CD4-positive, alpha-beta T cell treated with Interleukin-15 for 4 hours (primary cell): ENCODE results near the gene ZNFX1.
"Not testable (repeated sequence)": the region's sequence is repeated elsewhere in the genome, so short reads cannot be mapped to it uniquely, and the experiment has no call there.

Experiments
- DNase-seq: peaks from one replicate; pipeline ENCODE4 v3.0.0-alpha.2; 2020; ENCODE audit warnings: low spot score

ZNFX1 gene

DNA sequence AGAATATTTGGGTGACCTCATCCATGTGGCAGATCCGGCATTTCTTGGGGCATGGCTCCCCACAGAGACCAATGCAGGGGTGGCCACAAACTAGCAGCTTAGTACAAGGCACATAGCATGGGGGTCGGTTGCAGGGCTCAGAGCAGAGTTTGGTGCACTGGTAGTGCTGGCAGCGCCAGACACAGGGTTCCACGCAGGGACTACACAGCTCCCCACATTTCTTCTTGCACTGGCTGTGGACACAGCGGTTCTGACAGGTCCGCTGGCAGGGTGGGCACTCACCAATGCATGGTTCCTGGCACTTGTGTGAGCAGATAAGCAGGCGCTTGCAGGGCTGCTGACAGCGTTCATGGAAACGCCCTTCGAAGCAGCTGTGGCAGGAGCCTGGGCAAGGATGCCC lies 29.6 kb downstream of the ZNFX1 start:
- DNase-seq: no peak

DNA sequence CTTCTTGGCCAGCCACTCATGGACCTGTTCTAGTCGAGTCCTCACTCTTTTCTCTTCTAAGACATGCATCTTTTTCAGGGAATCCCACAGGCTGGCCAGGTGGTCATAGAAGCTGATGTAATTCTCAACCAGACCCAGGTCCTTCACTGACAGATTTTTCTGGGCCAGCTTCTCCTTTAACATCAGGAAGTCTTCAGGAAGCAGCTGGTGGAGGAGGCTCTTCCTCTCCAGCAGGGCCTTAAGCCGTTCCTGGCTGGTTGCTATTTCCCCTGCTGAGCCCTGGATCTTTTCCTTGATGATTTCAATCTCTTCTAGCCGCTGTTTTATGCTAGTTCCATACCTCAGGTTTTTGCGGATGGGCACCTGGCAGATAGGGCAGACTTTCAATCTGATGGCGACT lies 30.1 kb downstream of the ZNFX1 start:
- no peak for DNase-seq

DNA sequence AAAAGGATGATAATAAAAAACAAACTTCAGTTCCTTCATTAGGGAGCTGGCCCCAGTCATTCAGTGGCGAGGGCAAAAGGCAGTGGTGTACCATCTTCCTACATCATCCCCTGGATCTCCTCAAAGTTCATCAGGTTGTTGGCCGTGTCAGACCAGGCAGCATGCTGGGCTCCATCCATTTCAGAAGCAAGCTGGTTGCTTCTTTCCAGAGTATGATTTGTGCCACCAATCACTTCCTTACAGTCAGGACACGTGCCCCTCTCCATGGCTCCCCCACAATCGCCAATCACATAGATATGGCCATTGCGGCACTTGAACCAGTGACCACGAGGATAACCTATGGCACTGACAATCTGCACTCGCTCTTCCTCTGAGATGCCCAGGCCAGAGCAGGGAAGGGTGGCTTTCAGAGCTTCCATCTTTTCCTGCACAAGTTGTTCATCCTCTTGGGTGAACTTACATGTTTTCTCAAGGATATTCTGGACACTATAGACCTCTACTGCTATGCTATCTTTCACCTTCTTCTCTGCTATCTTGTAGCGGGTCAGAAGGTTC lies 30.6 kb downstream of the ZNFX1 start:
- DNase-seq: no peak

DNA sequence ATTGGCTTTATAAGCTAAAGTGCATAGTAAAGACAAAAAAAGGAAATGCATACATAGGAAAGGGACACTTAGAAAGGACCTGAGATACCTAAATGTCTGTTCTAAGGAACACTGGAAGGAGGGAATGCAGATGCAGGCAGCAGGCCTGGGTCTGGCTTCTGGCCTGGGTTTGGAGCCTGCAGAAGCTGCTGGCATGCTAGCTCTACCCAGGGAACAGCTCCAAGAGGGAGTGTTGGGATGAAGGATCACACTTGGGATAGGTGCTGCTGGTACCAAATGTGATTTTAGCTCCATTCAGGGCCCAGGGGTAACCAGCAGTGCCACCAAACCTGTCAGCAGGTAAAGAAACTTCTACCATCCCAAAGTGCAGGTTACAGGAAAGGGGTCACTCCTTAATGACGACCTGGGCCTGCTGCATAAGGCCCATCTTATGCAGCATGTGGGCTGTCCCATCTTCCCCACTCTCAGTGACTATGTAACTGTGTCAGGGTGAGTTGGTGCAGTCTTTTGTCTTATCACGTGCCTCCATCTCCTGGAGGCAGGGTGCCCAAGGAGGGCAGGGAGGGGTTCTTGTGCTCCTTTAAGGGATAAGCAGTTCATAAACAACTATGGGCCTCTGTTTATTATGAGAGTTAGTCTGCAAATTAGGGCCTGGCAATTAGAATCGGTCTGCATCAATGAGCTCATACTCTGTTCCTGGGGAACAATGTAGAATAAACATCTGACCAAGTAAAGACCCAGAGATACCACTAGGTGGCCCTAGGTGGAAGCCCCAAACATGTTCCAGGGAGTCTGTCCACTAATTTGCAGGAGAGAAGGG lies 31.7 kb downstream of the ZNFX1 start:
- DNase-seq: peak; percentile 43

DNA sequence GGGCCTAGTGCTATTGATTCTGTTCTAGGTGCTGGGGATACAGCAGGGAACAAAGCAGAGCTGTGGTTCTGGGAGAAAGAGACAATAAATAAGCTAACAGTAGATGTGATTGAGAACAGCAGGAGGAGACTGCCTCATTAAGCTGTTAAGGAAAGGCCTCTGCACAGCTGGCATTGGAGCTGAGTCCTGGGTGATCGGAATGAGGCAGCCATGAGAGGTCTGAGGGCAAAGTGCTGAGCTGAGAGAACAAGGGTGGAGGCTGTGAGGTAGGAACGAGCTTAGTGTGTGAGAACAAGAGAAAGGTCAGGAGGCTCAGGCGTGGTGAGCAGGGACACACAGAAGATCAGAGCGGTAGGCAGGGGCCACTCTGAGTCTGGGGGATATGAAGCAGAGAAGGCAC lies 40.3 kb downstream of the ZNFX1 start:
- DNase-seq: no peak

DNA sequence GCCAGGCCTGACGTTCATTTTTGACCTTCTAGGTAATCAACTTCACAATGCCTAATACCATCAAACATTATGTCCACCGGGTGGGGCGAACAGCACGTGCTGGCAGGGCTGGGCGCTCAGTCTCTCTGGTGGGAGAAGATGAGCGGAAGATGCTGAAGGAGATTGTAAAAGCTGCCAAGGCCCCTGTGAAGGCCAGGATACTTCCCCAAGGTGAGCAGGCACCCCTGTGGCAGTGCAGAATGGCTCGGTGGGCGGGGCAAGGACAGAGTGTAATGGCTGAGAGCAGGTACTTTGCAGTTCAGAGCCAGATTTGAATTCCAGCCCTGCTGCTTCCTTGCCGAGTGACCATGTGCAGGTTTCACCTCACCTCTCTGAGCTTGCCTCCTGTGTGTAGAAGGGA lies 41.6 kb downstream of the ZNFX1 start:
- no peak for DNase-seq

DNA sequence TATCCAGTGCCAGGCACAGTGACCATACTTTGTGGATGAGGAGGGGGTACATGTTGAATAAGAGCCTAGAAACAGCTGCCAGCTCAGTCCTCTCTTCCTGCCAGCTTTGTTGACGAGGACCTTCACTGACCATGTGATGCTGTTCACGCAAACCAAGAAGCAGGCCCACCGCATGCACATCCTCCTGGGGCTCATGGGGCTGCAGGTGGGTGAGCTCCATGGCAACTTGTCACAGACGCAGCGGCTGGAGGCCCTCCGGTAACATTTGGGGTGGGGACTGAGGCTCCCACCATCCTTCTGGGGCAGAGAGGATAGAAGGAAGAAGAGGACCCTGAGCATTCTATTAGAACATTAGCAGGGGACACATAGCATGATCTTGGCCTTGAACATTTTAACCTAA lies 43.0 kb downstream of the ZNFX1 start:
- DNase-seq: no peak

DNA sequence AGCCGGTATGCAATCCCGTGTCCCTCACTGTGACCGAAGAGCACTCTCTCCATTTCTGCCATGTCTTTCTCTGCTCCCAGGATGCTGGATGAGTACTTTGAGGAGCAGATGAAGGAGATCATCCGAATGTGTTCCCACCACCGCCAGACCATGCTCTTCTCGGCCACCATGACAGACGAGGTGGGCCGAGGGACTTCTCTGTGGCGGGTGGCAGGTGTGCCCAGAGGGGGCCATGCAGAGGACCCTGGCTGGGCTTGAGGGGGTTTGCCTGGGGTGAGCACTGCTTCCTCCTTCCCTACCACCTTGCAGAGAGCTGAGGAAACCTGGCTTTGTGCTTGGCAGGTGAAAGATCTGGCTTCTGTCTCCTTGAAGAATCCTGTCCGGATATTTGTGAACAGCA lies 44.6 kb downstream of the ZNFX1 start:
- no peak for DNase-seq

DNA sequence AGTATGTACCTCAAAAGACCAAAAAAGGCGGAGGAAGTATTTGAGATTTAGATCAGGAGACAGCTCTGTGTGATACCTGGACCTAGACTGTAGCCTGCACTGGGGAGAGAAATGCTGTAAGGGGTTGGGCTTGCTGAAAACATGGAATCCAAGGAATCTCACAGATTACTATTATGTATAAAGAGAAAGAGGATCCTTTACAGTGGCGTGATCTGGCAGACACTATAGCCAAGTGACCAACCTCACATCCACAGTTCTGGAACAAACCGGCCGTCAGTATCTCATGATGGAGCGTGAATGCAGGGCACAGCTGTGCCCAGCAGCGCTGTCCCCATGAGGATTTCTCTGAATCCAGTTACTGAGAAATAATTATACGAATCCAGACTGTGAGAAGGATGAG lies 46.4 kb downstream of the ZNFX1 start:
- DNase-seq: no peak

DNA sequence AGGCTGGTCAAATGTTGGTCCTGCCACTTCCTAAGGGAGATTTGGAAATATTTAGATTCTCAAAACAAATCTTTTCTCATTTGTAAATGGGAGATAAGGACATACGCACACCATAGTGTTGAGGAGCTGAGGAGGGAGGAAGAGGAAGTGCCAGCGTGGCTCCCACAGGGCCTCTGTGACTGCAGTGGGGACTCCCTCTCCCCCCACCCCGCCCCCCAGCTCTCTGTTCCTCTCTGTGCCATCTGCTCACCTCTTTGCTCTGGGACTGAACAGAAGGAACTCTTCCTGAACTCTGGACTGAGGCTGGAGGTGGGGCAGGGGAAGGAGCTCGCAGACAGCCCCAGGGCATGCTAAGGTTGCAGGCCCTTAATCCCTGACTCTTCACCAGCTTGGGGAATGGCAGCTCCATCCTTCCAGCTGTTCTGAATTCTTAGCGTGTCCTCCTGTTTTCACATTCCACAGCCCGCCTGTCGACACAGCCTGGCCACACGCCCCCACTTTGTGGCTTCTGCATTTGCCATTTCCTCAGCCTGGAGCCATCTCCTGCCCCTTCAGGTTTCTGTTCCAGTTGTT lies 47.2 kb downstream of the ZNFX1 start:
- DNase-seq: no peak

DNA sequence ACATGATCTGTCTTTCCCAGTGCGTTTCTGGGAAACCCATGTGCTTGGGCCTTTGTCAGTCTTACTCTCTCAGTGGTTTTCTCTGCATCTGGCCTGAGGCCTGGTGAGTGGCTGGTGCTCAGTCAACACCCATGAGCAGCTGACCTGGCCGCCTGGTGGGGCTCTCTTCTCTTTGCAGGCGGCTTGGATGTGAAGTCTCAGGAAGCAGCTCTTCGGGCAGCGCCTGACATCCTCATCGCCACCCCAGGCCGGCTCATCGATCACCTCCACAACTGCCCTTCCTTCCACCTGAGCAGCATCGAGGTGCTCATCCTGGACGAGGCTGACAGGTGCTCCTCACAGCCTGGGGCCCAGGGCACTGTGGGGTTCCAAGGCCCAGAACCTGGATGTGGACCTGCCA lies 47.8 kb downstream of the ZNFX1 start:
- no peak for DNase-seq

DNA sequence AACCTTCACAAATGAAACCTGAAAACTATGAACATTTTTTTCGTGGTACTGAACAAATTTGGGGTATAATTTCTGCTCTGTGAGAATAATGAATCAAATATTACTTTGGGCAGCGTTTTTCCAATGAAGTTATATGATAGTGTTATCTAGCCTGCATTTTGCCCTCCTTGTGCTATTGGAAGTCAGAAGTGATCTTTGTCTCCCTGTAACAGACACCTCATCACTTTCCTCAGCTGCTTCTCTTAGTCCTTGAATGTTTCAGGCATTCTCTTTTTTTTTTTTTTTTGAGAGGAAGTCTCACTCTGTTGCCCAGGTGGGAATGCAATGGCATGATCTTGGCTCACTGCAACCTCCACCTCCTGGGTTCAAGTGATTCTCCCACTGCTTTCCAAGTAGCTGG lies 48.5 kb downstream of the ZNFX1 start:
- DNase-seq: no peak

DNA sequence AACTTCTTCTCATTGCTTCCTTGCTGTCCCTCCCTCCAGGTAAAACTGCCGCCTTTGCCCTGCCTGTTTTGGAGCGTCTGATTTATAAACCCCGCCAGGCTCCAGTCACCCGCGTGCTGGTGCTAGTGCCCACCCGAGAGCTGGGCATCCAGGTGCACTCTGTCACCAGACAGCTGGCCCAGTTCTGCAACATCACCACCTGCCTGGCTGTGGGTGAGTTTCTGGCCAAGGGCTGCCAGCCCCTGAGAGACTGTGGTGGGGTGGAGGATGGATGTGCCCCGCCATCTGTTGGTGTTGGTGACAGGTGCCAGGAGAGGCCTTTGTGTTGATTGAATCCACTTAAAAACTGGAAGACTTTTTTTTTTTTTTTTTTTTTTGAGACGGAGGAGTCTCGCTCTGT lies 49.2 kb downstream of the ZNFX1 start:
- no peak for DNase-seq

DNA sequence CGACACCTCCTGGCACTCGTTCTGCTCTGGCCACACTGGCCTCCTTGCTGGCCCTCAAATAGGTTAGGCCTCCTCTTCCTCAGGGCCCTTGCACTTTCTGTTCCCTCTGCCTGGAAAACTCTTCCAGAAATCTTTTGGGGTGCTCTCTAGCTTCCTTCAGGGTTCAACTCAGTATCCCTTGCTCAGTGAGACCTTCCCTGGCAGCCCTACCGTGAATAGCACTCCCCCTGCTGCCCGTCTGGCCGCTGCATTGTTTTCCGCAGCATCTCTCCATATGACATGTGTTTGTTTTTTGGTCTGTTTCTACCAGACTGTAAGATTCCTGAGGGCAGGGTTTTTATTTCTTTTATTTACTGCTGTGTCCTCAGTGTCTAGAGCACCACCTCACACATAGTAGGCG lies 52.0 kb downstream of the ZNFX1 start:
- no peak for DNase-seq

DNA sequence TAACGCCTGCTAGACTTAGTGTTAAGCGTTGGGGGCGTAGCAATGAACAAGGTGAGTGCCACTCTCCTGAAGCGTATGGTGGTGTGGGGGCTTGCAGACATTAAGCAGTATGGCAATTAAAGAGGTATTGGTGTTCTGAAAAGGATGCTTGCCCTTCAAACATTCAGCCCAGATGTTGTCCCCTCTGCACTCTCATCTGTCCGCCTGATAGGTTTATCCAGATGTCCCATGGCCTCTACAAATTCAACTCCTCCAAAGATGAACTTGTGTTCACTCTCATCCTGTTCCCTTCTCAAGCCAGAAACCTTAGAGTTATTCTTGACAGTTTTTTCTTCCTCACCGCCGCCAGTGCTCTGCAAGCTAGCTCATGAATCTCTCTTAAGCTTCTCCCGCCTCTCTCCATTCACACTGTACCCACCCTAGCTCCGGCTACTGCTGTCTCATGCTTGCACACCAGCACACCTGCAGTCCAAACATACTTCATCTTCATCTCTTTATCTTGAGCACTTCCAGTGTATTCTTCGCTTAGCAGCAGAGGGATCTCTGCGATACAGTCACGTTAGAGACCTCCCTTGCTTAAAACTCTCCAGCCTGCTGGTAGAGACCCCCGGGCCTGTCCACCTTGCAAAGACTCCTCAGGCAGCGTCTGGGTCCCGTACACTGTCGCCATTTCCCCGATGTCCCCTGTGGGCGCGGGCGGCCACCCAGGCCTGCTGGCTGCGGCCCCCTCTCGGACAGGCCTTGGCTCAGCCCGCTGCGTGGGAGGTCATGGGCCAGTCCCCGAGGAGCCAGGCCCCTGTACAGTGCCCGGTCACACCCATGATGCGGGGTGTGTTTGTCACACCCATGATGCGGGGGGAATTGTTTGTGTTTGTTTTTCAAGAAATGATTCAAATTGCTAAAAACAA lies 57.7 kb downstream of the ZNFX1 start:
- no peak for DNase-seq

DNA sequence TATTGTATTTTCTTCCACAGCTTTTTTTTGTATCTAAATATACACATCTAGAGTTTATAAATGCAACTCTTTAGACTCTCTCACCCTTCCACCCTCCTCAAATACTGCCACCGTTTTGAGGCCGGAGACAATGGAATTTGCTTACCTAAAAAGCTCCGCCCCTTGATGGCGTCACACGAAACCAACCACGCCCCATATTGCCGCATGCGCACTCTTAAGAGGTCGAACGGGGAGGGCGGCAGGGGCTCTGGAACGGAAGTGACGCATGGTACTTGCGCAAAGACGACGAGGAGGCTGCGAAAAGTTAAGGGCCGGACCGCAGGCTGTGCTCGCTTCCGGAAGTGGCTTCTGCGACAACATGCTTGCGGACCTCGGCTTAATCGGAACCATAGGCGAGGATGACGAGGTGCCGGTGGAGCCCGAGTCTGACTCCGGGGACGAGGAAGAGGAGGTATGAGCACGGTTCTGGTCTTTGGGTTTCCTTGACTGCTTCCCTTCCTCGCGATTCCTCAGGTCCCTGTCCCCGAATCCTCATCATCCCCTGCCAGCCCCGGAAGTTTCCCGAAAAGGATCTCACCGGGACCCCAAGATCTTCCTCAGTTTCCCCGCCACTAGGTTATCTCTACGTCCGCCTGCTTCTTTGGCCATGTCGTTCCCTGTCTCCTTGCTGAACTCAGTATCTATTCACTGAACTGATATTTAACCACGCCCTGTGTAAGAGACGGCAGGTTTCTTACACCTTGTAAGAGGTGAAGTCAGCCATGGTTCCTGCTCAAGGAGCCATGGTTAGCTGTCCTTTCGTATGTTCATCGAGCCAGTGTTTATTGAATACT lies 58.5 kb downstream of the ZNFX1 start, which contains the start of gene DDX27:
Gene DDX27 (plus strand): TSS at position 326 of the 833 bp plus-strand sequence. CDS start 33 bp downstream, at position 359.
- peak; percentile 97 for DNase-seq

DNA sequence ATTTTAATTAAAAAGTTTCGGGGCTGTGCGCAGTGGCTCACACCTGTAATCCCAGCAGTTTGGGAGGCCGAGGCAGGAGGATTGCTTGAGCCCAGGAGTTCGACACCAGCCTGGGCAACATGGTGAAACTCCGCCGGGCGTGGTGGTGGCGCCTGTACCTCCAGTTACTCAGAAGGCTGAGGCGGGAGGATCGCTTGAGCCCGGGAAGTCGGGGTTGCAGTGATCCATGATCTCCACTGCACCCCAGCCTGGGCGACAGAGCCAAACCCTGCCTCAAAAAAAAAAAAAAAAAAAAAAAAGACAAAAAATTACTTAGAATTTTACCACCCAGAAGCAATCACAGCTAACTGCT lies 59.1 kb downstream of the ZNFX1 start:
- DNase-seq: not testable (repeated sequence)

DNA sequence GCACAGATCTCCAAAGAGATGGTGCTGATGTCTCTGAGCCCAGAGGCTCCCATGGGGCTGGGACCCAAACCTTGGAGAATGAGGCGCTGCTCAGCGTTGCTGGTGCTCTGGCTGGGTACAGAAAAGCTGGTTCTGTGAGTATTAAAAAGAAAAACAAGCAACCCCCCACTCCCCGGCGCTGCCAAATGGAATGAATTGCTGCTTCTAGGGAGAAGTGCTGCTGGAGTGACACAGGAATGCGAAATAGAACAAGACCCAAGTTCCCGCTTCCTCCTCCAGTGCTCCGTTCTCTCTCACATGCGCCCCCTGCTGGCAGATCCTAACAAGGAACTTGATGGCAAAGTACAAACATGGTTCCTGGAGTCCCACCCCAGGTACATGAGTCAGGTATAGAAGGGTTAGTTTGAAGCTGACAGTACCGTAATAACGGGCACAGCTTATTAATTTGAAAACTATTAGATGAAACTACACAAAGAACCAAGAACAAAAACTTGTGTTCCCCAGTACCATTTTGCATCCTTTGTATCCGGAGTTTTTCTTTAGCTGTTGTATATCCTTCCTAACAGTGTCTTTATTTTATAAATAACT lies 60.8 kb downstream of the ZNFX1 start:
- peak; percentile 93 for DNase-seq

DNA sequence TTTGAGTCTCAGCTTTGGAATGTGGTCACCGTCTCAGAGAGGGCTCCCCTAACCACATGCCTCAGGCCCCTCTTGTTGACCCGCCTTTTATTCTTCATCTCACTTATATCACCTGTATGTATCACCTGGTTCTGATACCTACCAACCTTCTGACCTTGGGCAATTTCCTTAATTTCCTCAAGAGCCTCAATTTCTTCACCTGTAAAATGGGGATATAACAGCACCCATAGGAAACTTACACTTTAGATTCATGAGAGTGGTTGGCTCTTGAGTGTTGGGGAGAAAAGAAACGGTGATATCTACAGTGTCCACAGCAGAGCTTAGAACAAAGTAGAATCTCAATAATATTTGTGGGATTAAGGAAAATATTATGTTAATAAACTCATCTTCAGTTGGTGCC lies 62.6 kb downstream of the ZNFX1 start:
- no peak for DNase-seq

DNA sequence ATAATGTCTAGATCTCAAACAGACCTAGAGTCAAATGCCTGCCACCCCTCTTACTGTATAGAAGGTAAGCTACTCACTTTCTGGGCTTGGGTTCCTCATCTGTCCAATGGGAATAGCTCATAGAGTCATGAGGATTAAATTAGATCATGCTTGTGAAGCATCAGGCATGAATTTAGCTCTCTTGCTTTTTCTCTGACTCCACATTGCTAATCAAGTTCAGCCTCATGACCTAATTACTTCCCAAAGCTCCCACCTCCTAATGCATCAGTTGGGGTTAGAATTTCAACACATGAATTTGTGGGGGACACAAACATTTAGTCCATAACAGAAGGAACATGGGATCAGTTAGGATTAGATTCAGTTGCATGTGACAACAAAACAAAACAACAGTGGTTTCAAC lies 63.3 kb downstream of the ZNFX1 start:
- no peak for DNase-seq

DNA sequence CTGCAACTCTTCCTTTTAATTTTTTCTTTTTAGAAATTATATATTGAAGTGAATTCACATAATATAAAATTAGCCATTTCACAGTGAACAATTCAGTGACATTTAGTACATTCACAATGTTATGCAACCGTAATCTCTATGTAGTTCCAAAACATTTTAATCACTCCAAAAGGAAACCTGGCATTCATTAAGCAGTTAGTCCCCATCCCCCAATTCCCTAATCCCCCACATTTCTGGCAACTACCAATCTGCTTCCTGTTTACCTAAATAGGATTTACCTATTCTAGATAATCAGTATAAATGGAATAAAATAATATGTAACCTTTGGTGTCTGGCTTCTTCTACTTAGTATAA lies 67.1 kb downstream of the ZNFX1 start:
- DNase-seq: no peak
